Upper lobe of left lung (tissue), 6 donors: ENCODE results near the gene DRAM1. TPM values are rescaled to one million over a fixed set of nuclear protein-coding genes. Genes with fewer than 3 reads are reported as not detected.

Experiments used
- ATAC-seq, 2 donors: fragments of 200-7000 bp; cut with Tn5 transposase; one replicate each; pipeline ENCODE4 v1.9.1; 2022; ENCODE audit warnings: mild to moderate bottlenecking in 2 of 2, moderate library complexity in 2 of 2; ENCODE audit not compliant: low FRiP score in 2 of 2
- DNase-seq, 2 donors: peaks; one replicate each; pipeline ENCODE4 v3.0.0-alpha.2; 2019 to 2020
- H3K27ac ChIP-seq, 4 donors: fragments of 200-600 bp; sonication (generic); one replicate each; pipeline ENCODE4 v1.5.1; 2016 to 2019
- H3K27me3 ChIP-seq, 4 donors: fragments of 200-600 bp; sonication (generic); one replicate each; pipeline ENCODE4 v1.5.1; 2017 to 2019
- H3K36me3 ChIP-seq, 4 donors: fragments of 200-600 bp; sonication (generic); one replicate each; pipeline ENCODE4 v1.5.1; 2016 to 2019
- H3K4me1 ChIP-seq, 4 donors: fragments of 200-600 bp; sonication (generic); one replicate each; pipeline ENCODE4 v1.5.1; 2018 to 2019
- H3K4me3 ChIP-seq, 4 donors: fragments of 200-600 bp; sonication (generic); one replicate each; pipeline ENCODE4 v1.5.1; 2017 to 2019; ENCODE audit warnings: mild to moderate bottlenecking in 2 of 4, moderate library complexity in 1 of 4
- H3K9me3 ChIP-seq, 4 donors: fragments of 200-600 bp; sonication (generic); one replicate each; pipeline ENCODE4 v1.5.1; 2018 to 2019
- EP300 ChIP-seq, 4 donors: sonication (generic); formaldehyde crosslinking; IDR thresholded peaks; one replicate each; pipeline ENCODE4 v1.5.1; 2017; ENCODE audit warnings: antibody characterized with exemption in 4 of 4, control low read depth in 2 of 4
- POLR2A ChIP-seq, 4 donors: fragments of 450-650 bp; IDR thresholded peaks; one replicate each; pipeline ENCODE4 v1.5.1; 2016 to 2017; ENCODE audit warnings: antibody characterized with exemption in 4 of 4, mild to moderate bottlenecking in 2 of 4
- POLR2AphosphoS5 ChIP-seq, 2 donors: sonication (generic); formaldehyde crosslinking; IDR thresholded peaks; one replicate each; pipeline ENCODE4 v1.5.1; 2017; ENCODE audit warnings: antibody characterized with exemption in 2 of 2
- WGBS, 2 donors: methylation state at CpG; one replicate each; pipeline ENCODE4 v1.1.5; 2017 to 2018; 5-methylcytosine and 5-hydroxymethylcytosine counted together
- total RNA-seq, 6 donors: library from RNA; depleted of rRNA in 4 of 6; stranded (reverse); fragments of >200 nt in 4 of 6; gene quantifications; one replicate each; pipeline versions ENCODE4 v1.1.0 to v1.2.1, GENCODE V29; 2016 to 2021
- TF ChIP-seq, protein P1 (sequence below), 6 experiments: fragments of 450-650 bp in 4 of 6; fragments of 200-600 bp in 2 of 6; sonication (generic) in 2 of 6; IDR thresholded peaks; one replicate each; pipeline ENCODE4 v1.5.1; 2016 to 2019; ENCODE audit warnings: antibody characterized with exemption in 6 of 6
- donor health status: DM: no; HTN: no; CAD: no; lungs with moderate emphysema.
- donor health status: DM: no; HTN: yes; CAD: no; lungs with severe emphysema.

DRAM1 gene
- total RNA-seq, 6 donors from 2014 or later = 28.9 to 203 (median 142) TPM

DNA sequence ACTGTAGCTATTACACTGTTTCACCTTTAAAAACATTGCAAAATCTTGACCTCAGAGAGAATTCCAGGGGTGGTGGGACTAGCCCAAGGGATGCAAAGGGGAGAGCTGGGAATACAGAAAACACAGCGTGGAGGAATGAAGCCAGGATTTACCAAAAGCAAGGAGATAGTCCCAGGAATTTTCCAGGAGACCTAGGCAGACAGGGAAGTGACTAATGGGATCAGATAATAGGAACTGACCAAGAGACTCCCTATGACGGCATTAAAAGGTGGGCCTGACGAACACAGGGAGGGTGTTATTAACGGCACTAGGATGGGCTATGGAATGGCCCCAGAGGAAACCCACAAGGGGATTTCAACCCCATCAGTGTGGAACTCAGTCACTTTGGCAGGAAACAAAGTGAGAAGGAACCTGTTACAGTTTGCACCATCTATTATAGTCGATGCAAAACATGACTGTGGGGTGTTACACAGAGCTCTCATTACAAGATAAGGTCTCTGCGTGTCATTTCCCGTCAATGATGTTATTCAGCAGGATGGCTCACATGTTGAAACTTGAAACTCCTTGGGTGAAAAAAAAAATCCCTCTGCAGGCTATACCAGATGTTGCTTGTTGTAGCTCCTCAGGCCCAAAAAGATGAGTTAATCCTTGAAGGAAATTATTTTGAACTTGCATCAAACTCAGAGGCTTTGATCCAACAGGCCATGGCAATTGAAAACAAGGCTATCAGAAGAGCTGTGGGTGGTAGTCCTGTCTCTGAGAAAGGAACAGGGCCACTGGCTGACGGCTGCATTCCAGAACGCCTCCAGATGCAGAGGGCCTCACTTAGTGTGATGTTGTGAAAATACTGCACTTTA lies 58.7 kb downstream of the DRAM1 start:
- ATAC-seq (peak; percentile 54 to 87), DNase-seq (no peak)
- Histone ChIP-seq H3K9me3 (no peaks in the 10 kb centered on the region), H3K36me3 (no peaks in the 10 kb centered on the region), H3K27me3 (no peaks in the 10 kb centered on the region), H3K27ac (peak overlapping the region in 1 of 4 donors; percentile 12), H3K4me1 (peaks cover 0 to 12% (median 3%) of the 10 kb centered on the region in 4 donors), H3K4me3 (no peak overlapping the region)
- 60 to 66% methylated on average over 8 to 9 of the region's 9 CpGs for WGBS, 2 donors
- peak in 1 of 2 donors; percentile 56 for TF ChIP-seq POLR2AphosphoS5 (IDR thresholded peaks at IDR 0.05)
- no peak for TF ChIP-seq EP300 (IDR thresholded peaks at IDR 0.05)

DNA sequence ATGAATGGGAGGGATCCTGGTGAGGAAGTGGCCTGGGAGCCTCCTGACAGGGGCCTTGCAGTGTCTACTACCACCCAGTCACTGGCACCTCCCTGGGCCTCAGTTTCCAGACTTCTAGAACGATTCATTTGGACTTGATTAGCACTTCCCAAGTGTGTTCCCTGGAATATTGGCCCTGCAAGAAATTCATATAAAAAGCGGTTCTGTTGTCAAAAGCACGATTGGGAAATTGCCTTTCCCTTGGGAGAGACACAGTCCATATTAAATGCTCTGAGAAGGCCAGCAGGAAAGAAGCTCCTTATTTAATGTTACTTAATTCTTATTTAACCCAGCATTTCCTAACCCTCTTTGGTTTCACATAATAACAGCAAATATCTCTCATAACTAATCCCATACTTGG lies 61.9 kb downstream of the DRAM1 start:
- WGBS, 2 donors = 58 to 79% methylated on average over 3 of the region's 3 CpGs
- Histone ChIP-seq H3K27ac (no peak overlapping the region), H3K4me3 (no peak overlapping the region), H3K27me3 (no peaks in the 10 kb centered on the region), H3K9me3 (no peaks in the 10 kb centered on the region), H3K36me3 (no peaks in the 10 kb centered on the region), H3K4me1 (peaks cover 0 to 12% (median 3%) of the 10 kb centered on the region in 4 donors)
- TF ChIP-seq, protein P1, sequence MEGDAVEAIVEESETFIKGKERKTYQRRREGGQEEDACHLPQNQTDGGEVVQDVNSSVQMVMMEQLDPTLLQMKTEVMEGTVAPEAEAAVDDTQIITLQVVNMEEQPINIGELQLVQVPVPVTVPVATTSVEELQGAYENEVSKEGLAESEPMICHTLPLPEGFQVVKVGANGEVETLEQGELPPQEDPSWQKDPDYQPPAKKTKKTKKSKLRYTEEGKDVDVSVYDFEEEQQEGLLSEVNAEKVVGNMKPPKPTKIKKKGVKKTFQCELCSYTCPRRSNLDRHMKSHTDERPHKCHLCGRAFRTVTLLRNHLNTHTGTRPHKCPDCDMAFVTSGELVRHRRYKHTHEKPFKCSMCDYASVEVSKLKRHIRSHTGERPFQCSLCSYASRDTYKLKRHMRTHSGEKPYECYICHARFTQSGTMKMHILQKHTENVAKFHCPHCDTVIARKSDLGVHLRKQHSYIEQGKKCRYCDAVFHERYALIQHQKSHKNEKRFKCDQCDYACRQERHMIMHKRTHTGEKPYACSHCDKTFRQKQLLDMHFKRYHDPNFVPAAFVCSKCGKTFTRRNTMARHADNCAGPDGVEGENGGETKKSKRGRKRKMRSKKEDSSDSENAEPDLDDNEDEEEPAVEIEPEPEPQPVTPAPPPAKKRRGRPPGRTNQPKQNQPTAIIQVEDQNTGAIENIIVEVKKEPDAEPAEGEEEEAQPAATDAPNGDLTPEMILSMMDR (IDR thresholded peaks at IDR 0.05) = no peak
- TF ChIP-seq POLR2AphosphoS5 (IDR thresholded peaks at IDR 0.05) (no peak), EP300 (IDR thresholded peaks at IDR 0.05) (no peak), POLR2A (IDR thresholded peaks at IDR 0.05) (no peak)
- ATAC-seq (no peak), DNase-seq (no peak)

DNA sequence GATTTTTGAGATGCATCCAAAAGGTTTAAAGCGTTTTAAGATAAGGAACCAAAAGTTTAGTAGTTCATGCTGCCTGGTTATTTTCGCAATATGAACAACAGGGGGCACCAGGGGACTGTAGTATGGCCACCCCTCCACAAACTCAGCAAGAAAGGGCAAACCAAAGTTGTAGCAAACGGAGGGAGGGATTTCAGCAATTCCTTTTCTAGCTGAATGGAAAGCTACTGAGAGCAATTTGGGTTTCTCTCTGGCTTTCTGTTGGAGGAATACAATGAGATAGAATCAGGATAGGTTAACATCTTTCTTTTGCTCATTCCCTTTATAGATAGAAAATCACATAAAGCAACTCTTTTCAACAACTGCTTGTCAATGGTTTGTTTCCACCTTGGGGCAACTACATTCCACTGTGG lies 62.5 kb downstream of the DRAM1 start:
- Histone ChIP-seq H3K27me3 (no peaks in the 10 kb centered on the region), H3K4me1 (peaks cover 0 to 12% (median 3%) of the 10 kb centered on the region in 4 donors), H3K4me3 (no peak overlapping the region), H3K27ac (no peak overlapping the region), H3K9me3 (no peaks in the 10 kb centered on the region), H3K36me3 (no peaks in the 10 kb centered on the region)
- DNase-seq (peak in 1 of 2 donors; percentile 53), ATAC-seq (peak; percentile 70 to 72)
- TF ChIP-seq POLR2AphosphoS5 (IDR thresholded peaks at IDR 0.05) = no peak
- TF ChIP-seq, protein P1 (IDR thresholded peaks at IDR 0.05) = peak; percentile 44 to 74 (median 61)
- WGBS, 2 donors = 3 to 5% methylated on average over 2 to 3 of the region's 3 CpGs

DNA sequence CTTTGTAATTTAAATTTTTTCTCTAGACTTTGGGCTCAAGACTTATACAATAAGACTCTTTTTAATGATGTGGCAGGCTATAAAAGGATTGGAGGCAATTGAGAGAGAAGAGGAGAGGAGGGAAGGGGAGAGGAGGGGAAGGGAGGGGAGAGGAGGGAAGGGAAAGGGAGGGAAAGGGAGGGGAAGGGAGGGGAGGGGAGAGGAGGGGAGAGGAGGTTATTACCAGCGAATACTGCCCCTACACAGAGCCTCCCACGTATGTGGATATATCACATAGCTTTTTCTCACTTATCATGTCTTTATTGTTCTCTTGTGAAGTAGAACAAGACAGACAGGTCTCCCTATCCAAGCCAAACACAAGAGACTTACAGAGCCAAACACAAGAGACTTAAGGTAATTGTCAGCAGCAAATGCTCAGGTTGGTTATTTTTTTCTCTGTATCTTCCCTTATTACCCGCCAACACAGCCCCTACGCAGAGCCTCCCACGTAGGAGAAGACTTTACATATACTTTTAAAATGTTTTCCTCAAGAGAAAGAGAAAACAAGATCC lies 63.1 kb downstream of the DRAM1 start:
- H3K27me3 ChIP-seq = no peaks in the 10 kb centered on the region
- H3K27ac ChIP-seq = no peak overlapping the region
- H3K9me3 ChIP-seq = no peaks in the 10 kb centered on the region
- TF ChIP-seq EP300 (IDR thresholded peaks at IDR 0.05) (no peak), POLR2A (IDR thresholded peaks at IDR 0.05) (no peak), POLR2AphosphoS5 (IDR thresholded peaks at IDR 0.05) (no peak)
- TF ChIP-seq, protein P1 (IDR thresholded peaks at IDR 0.05) = no peak
- ATAC-seq (no peak), DNase-seq (no peak)
- no peak overlapping the region for H3K4me3 ChIP-seq
- 68 to 72% methylated on average over 5 of the region's 5 CpGs for WGBS, 2 donors
- no peaks in the 10 kb centered on the region for H3K36me3 ChIP-seq
- peaks cover 0 to 12% (median 3%) of the 10 kb centered on the region in 4 donors for H3K4me1 ChIP-seq

DNA sequence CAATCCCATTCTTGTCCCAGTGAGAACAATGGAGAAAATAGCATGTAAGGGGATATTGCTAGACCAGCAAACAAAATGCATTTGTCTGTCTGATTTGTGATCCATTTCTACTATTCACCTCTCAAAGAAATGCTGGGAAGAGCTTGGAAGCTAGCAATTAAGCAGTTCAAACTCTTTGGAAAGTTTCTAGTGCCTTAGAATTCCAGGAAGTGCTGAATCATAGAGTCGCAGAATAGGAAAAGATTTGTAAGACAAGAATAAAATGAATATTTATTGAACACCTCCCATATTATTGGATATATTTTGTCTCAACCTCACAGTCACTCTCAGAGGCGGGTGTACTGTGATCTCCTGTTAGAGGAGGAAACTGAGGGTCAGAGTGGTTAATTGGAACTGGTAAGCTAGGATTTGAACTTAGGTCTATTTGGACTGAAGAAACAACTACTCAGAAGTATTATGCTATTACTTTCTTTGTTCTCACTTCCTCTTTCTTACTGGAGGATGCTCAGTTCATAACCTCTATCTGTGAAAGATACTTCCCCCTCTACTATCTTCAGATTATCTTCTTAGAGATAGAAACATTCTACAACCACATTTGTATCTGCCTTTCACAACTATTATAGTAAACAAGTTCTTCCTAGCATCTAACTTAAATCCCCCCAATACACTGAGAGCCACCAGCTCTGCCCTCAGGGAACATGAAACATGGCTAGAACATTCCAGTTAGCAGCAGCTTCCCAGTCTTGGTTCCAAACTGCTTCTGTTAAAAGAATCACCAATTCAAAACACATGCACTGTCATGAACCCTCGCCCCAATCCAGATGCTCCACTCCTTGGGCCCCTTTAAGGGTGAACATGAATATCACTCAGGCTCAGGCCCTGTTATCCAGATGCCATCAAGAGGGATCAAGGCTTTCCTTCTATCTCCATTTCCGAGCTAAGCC lies 64.2 kb downstream of the DRAM1 start:
- no peak for DNase-seq
- Histone ChIP-seq H3K36me3 (no peaks in the 10 kb centered on the region), H3K27ac (no peak overlapping the region), H3K4me3 (no peak overlapping the region), H3K9me3 (no peaks in the 10 kb centered on the region), H3K27me3 (no peaks in the 10 kb centered on the region), H3K4me1 (peaks cover 0 to 12% (median 6%) of the 10 kb centered on the region in 4 donors)
- no peak for ATAC-seq
- 71 to 72% methylated on average over 4 of the region's 4 CpGs for WGBS, 2 donors
- TF ChIP-seq EP300 (IDR thresholded peaks at IDR 0.05) (no peak), POLR2AphosphoS5 (IDR thresholded peaks at IDR 0.05) (no peak), POLR2A (IDR thresholded peaks at IDR 0.05) (no peak)
- TF ChIP-seq, protein P1 (IDR thresholded peaks at IDR 0.05) = no peak
